Gastrocnemius medialis (tissue), 4 donors: ENCODE data around the gene LMNTD2.

Source experiments
- CTCF ChIP-seq, 5 experiments: fragments of 450-650 bp in 3 of 5; fragments of 200-600 bp in 2 of 5; sonication (generic) in 2 of 5; IDR thresholded peaks in 4 of 5; conservative IDR thresholded peaks in 1 of 5; 1 replicate in 4 of 5; 2 replicates in 1 of 5; pipeline ENCODE4 v1.5.1; 2016 to 2019; ENCODE audit warnings: antibody characterized with exemption in 5 of 5, mild to moderate bottlenecking in 3 of 5, moderate library complexity in 3 of 5
- POLR2A ChIP-seq, 2 donors: fragments of 450-650 bp; IDR thresholded peaks; one replicate each; pipeline ENCODE4 v1.6.1; 2017; ENCODE audit warnings: antibody characterized with exemption in 2 of 2, mild to moderate bottlenecking in 2 of 2, moderate library complexity in 2 of 2

- TF ChIP-seq POLR2A (IDR thresholded peaks at IDR 0.05) (no peak), CTCF (IDR thresholded peaks at IDR 0.05 in 4 of 5, conservative IDR thresholded peaks at IDR 0.05 in 1 of 5) (no peak)
Observed at GRCh38 chr11:532527-532985, 28.0 kb downstream of the LMNTD2 start.
